Liver (tissue), 9 donors: ENCODE measurements around the gene MDC1. TPM values are rescaled to one million over a fixed set of nuclear protein-coding genes. Genes with fewer than 3 reads are reported as not detected.
"Not testable (repeated sequence)": the region's sequence is repeated elsewhere in the genome, so short reads cannot be mapped to it uniquely, and the experiment has no call there.

Experiments used
- DNase-seq: peaks from one replicate; pipeline ENCODE4 v3.0.0-alpha.2; 2017; ENCODE audit warnings: low spot score
- H3K27ac ChIP-seq, 2 donors: one replicate each; pipeline ENCODE4 v1.7.0; 2013; ENCODE audit warnings: inconsistent platforms in 2 of 2, low read length in 2 of 2, control low read depth in 1 of 2, low read depth in 1 of 2, mild to moderate bottlenecking in 1 of 2
- H3K27me3 ChIP-seq, 4 donors: one replicate each; pipeline versions ENCODE4 v1.6.1 to v1.7.0; 2013; ENCODE audit warnings: low read length in 3 of 4, inconsistent platforms in 1 of 4, mild to moderate bottlenecking in 1 of 4, moderate library complexity in 1 of 4; ENCODE audit not compliant: control insufficient read depth in 4 of 4, insufficient read depth in 4 of 4
- H3K36me3 ChIP-seq, 4 donors: one replicate each; pipeline versions ENCODE4 v1.6.1 to v1.7.0; 2013; ENCODE audit warnings: low read length in 3 of 4, mild to moderate bottlenecking in 3 of 4, low read depth in 1 of 4, moderate library complexity in 1 of 4; ENCODE audit not compliant: control insufficient read depth in 4 of 4, insufficient read depth in 3 of 4
- H3K4me1 ChIP-seq, 4 donors: one replicate each; pipeline versions ENCODE4 v1.6.1 to v1.7.0; 2013; ENCODE audit warnings: low read length in 3 of 4, mild to moderate bottlenecking in 3 of 4, moderate library complexity in 1 of 4; ENCODE audit not compliant: control insufficient read depth in 4 of 4, insufficient read depth in 4 of 4
- H3K4me3 ChIP-seq, 3 donors: one replicate each; pipeline versions ENCODE4 v1.6.1 to v1.7.0; 2013; ENCODE audit warnings: low read length in 3 of 3, control low read depth in 1 of 3, low read depth in 1 of 3, mild to moderate bottlenecking in 1 of 3
- H3K9ac ChIP-seq, 2 donors: one replicate each; pipeline ENCODE4 v1.7.0; 2013; ENCODE audit warnings: low read length in 2 of 2, mild to moderate bottlenecking in 2 of 2, moderate library complexity in 2 of 2, control low read depth in 1 of 2, low read depth in 1 of 2
- H3K9me3 ChIP-seq, 4 donors: one replicate each; pipeline versions ENCODE4 v1.6.1 to v1.7.0; 2013; ENCODE audit warnings: low read length in 3 of 4; ENCODE audit not compliant: control insufficient read depth in 4 of 4
- EGR1 ChIP-seq, 2 donors: IDR thresholded peaks; 2 replicates each; pipeline ENCODE4 v1.6.1; 2016 to 2018; ENCODE audit warnings: antibody characterized with exemption in 2 of 2, low read depth in 2 of 2
- FOXA1 ChIP-seq: IDR thresholded peaks from 2 replicates; pipeline ENCODE4 v1.6.1; 2016; ENCODE audit warnings: antibody characterized with exemption
- GABPA ChIP-seq, 2 donors: IDR thresholded peaks in 1 of 2; conservative IDR thresholded peaks in 1 of 2; 2 replicates each; pipeline ENCODE4 v1.6.1; 2016; ENCODE audit warnings: antibody characterized with exemption in 2 of 2, mild to moderate bottlenecking in 1 of 2, moderate library complexity in 1 of 2
- HNF4G ChIP-seq: IDR thresholded peaks from 2 replicates; pipeline ENCODE4 v1.6.1; 2016; ENCODE audit warnings: antibody characterized with exemption
- JUND ChIP-seq, 2 donors: IDR thresholded peaks; 2 replicates each; pipeline ENCODE4 v1.6.1; 2016; ENCODE audit warnings: antibody characterized with exemption in 2 of 2
- NR2F2 ChIP-seq: IDR thresholded peaks from 2 replicates; pipeline ENCODE4 v1.6.1; 2016; ENCODE audit warnings: antibody characterized with exemption
- RAD21 ChIP-seq, 2 donors: IDR thresholded peaks; 2 replicates each; pipeline ENCODE4 v1.6.1; 2016; ENCODE audit warnings: antibody characterized with exemption in 2 of 2, mild to moderate bottlenecking in 2 of 2
- RXRA ChIP-seq, 2 donors: IDR thresholded peaks; 2 replicates each; pipeline ENCODE4 v1.6.1; 2017 to 2018; ENCODE audit warnings: antibody characterized with exemption in 2 of 2, mild to moderate bottlenecking in 1 of 2
- SP1 ChIP-seq: IDR thresholded peaks from 2 replicates; pipeline ENCODE4 v1.6.1; 2018; ENCODE audit warnings: antibody characterized with exemption, mild to moderate bottlenecking
- TAF1 ChIP-seq: conservative IDR thresholded peaks from 2 replicates; pipeline ENCODE4 v1.6.1; 2016; ENCODE audit warnings: antibody characterized with exemption, mild to moderate bottlenecking
- YY1 ChIP-seq: IDR thresholded peaks from 2 replicates; pipeline ENCODE4 v1.6.1; 2016; ENCODE audit warnings: antibody characterized with exemption, mild to moderate bottlenecking
- WGBS: extraction: QIAGEN DNeasy Blood & Tissue Kit; methylation state at CpG from one replicate; pipeline ENCODE4 v1.1.7; 2013; 5-methylcytosine and 5-hydroxymethylcytosine counted together
- polyA plus RNA-seq, 2 donors: library from polyadenylated mRNA; stranded (reverse) in 1 of 2; unstranded in 1 of 2; fragments of 200-250 nt in 1 of 2; fragments of >200 nt in 1 of 2; fragmentation: Nextera tagmentation in 1 of 2; extraction: Ambion mirVana in 1 of 2; gene quantifications; one replicate each; pipeline versions ENCODE4 v1.2.1 to v1.2.3, GENCODE V29; 2013 to 2015
- total RNA-seq, 2 donors: library from RNA; depleted of rRNA; stranded (reverse); fragments of >200 nt; gene quantifications; one replicate each; pipeline ENCODE4 v1.2.3, GENCODE V29; 2014
- TF ChIP-seq, protein P1 (sequence below): IDR thresholded peaks from 2 replicates; pipeline ENCODE4 v1.6.1; 2016; ENCODE audit warnings: antibody characterized with exemption
- TF ChIP-seq, protein P2 (sequence below): IDR thresholded peaks from 2 replicates; pipeline ENCODE4 v1.6.1; 2016; ENCODE audit warnings: antibody characterized with exemption, mild to moderate bottlenecking
- TF ChIP-seq, protein P3 (sequence below): IDR thresholded peaks from 2 replicates; pipeline ENCODE4 v1.6.1; 2016; ENCODE audit warnings: antibody characterized with exemption
- TF ChIP-seq, protein P4 (sequence below): fragments of 150-350 bp; IDR thresholded peaks from 2 replicates; pipeline ENCODE4 v1.5.1; 2017; ENCODE audit warnings: improper control_type of control experiment, low read depth, low read length; ENCODE audit not compliant: missing input control
- TF ChIP-seq, protein P5 (sequence below): IDR thresholded peaks from 2 replicates; pipeline ENCODE4 v1.6.1; 2016; ENCODE audit warnings: antibody characterized with exemption
- donor health status: healthy.
- donor health status: healthy.
- donor health status: healthy.
- donor health status: healthy.
- donor health status: healthy.

The MDC1 gene
- total and polyA plus RNA-seq, 4 donors: 5.9 to 15.5 (median 8.4) TPM

DNA sequence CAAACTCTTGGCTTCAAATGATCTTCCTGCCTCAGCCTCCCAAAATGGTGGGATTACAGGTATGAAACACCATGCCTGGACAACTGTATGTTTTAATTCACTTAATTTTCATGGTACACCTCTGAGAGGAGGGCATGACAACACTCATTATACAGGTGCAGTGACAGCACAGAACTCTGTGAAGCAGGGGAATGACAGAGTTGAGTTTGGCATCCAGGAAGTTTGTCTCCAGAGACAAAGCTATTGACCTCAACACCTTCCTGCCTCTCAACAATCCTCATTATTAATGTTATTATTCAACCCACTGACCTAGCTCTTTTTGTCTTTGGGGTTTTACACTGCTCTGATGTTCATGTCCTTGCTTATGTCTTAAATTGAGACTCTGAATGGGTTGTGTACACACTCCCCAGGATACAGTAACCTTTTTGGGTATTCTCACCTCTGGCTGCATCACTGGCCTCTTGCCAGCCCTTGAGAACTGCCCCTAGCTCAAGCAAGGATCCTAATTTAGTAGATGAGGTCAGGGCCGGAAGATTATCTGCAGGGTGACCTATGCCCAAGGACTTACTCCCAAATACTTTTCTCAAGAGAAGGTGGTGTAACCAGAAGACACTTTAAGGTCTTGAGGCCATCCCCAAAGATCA lies 40.3 kb upstream of the MDC1 start:
- H3K27ac ChIP-seq: no peak overlapping the region
- H3K36me3 ChIP-seq: no peaks in the 10 kb centered on the region
- no peak overlapping the region for H3K9ac ChIP-seq
- no peaks in the 10 kb centered on the region for H3K4me1 ChIP-seq
- TF ChIP-seq, protein P1, sequence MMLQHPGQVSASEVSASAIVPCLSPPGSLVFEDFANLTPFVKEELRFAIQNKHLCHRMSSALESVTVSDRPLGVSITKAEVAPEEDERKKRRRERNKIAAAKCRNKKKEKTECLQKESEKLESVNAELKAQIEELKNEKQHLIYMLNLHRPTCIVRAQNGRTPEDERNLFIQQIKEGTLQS: no peak
- TF ChIP-seq SP1: no peak
- no peak for TF ChIP-seq NR2F2
- TF ChIP-seq JUND (IDR thresholded peaks at IDR 0.05): no peak
- no peak for TF ChIP-seq HNF4G
- TF ChIP-seq, protein P2, sequence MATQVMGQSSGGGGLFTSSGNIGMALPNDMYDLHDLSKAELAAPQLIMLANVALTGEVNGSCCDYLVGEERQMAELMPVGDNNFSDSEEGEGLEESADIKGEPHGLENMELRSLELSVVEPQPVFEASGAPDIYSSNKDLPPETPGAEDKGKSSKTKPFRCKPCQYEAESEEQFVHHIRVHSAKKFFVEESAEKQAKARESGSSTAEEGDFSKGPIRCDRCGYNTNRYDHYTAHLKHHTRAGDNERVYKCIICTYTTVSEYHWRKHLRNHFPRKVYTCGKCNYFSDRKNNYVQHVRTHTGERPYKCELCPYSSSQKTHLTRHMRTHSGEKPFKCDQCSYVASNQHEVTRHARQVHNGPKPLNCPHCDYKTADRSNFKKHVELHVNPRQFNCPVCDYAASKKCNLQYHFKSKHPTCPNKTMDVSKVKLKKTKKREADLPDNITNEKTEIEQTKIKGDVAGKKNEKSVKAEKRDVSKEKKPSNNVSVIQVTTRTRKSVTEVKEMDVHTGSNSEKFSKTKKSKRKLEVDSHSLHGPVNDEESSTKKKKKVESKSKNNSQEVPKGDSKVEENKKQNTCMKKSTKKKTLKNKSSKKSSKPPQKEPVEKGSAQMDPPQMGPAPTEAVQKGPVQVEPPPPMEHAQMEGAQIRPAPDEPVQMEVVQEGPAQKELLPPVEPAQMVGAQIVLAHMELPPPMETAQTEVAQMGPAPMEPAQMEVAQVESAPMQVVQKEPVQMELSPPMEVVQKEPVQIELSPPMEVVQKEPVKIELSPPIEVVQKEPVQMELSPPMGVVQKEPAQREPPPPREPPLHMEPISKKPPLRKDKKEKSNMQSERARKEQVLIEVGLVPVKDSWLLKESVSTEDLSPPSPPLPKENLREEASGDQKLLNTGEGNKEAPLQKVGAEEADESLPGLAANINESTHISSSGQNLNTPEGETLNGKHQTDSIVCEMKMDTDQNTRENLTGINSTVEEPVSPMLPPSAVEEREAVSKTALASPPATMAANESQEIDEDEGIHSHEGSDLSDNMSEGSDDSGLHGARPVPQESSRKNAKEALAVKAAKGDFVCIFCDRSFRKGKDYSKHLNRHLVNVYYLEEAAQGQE: no peak
- no peak for TF ChIP-seq FOXA1
- TF ChIP-seq, protein P3, sequence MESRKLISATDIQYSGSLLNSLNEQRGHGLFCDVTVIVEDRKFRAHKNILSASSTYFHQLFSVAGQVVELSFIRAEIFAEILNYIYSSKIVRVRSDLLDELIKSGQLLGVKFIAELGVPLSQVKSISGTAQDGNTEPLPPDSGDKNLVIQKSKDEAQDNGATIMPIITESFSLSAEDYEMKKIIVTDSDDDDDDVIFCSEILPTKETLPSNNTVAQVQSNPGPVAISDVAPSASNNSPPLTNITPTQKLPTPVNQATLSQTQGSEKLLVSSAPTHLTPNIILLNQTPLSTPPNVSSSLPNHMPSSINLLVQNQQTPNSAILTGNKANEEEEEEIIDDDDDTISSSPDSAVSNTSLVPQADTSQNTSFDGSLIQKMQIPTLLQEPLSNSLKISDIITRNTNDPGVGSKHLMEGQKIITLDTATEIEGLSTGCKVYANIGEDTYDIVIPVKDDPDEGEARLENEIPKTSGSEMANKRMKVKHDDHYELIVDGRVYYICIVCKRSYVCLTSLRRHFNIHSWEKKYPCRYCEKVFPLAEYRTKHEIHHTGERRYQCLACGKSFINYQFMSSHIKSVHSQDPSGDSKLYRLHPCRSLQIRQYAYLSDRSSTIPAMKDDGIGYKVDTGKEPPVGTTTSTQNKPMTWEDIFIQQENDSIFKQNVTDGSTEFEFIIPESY: no peak
- TF ChIP-seq EGR1 (IDR thresholded peaks at IDR 0.05; ENCODE audit: low read depth in 2 of 2): no peak
- no peak for TF ChIP-seq TAF1
- no peak for TF ChIP-seq YY1
- TF ChIP-seq, protein P4, sequence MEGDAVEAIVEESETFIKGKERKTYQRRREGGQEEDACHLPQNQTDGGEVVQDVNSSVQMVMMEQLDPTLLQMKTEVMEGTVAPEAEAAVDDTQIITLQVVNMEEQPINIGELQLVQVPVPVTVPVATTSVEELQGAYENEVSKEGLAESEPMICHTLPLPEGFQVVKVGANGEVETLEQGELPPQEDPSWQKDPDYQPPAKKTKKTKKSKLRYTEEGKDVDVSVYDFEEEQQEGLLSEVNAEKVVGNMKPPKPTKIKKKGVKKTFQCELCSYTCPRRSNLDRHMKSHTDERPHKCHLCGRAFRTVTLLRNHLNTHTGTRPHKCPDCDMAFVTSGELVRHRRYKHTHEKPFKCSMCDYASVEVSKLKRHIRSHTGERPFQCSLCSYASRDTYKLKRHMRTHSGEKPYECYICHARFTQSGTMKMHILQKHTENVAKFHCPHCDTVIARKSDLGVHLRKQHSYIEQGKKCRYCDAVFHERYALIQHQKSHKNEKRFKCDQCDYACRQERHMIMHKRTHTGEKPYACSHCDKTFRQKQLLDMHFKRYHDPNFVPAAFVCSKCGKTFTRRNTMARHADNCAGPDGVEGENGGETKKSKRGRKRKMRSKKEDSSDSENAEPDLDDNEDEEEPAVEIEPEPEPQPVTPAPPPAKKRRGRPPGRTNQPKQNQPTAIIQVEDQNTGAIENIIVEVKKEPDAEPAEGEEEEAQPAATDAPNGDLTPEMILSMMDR: no peak
- TF ChIP-seq RAD21 (IDR thresholded peaks at IDR 0.05): no peak
- TF ChIP-seq RXRA (IDR thresholded peaks at IDR 0.05): no peak
- no peak for TF ChIP-seq GABPA (IDR thresholded peaks at IDR 0.05 in 1 of 2, conservative IDR thresholded peaks at IDR 0.05 in 1 of 2)
- TF ChIP-seq, protein P5, sequence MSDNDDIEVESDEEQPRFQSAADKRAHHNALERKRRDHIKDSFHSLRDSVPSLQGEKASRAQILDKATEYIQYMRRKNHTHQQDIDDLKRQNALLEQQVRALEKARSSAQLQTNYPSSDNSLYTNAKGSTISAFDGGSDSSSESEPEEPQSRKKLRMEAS: no peak
- H3K27me3 ChIP-seq: no peaks in the 10 kb centered on the region
- DNase-seq: no peak
- H3K9me3 ChIP-seq: no peaks in the 10 kb centered on the region
- WGBS: 98% methylated on average over 1 of the region's 1 CpG
- no peak overlapping the region for H3K4me3 ChIP-seq

DNA sequence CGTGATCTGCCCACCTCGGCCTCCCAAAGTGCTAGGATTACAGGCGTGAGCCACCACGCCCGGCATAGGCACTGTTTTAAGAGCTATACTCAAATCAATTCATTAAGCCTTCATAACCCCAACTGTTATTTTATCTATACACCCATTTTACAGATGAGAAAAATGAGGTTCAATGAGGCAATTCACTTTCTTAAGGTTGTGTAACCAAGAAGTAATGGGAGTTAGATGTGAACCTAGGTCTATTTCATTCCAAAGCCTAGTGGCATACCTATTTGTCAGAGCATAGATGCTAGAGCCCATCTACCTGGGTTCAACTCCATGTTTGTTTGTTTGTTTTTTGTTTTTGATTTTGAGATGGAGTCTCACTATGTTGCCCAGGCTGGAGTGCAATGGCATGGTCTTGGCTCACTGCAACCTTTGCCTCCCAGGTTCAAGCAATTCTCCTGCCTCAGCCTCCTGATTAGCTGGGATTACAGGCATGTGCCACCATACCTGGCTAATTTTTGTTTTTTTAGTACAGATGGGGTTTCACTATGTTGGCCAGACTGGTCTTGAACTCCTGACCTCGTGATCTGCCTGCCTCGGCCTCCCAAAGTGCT lies 39.4 kb upstream of the MDC1 start:
- not testable (repeated sequence) for H3K27ac ChIP-seq, DNase-seq
- WGBS: 91% methylated on average over 7 of the region's 7 CpGs

More for the DNA sequence above, 39.4 kb upstream of the MDC1 start:
- not testable (repeated sequence) for H3K27me3 ChIP-seq, H3K9me3 ChIP-seq, H3K36me3 ChIP-seq, H3K9ac ChIP-seq, H3K4me1 ChIP-seq, H3K4me3 ChIP-seq
